ENCODE measurements around the gene WDR83.
"Not testable (repeated sequence)": the region's sequence is repeated elsewhere in the genome, so short reads cannot be mapped to it uniquely, and the experiment has no call there.

The WDR83 gene

DNA sequence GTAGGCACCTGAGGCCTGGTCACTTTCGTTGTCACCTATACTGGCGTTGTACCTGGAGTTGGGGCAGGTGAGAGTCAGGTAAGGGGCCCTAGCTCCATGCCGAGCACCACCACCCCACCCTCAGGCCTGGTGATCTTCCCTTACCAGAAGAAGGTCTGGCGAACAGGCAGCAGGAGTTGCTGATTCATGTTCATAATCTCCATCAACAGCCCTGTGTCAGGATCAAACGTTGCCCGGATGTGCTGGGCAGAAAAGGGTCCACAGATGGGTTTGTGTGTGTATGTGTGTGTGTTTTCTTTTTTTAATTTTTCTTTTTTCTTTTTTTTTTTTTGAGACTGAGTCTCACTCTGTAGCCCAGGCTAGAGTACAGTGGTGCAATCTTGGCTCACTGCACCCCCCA is 14.4 kb upstream of the WDR83 start:
- DNase-seq (ENCODE audit: insufficient read length, low spot score) (no peak), FAIRE-seq (no peak)

- DNase-seq (ENCODE audit: insufficient read length, low spot score) (no peak), FAIRE-seq (no peak)
These were observed 11.1 kb upstream of the WDR83 start for GRCh38 chr19:12655546-12655945.

DNA sequence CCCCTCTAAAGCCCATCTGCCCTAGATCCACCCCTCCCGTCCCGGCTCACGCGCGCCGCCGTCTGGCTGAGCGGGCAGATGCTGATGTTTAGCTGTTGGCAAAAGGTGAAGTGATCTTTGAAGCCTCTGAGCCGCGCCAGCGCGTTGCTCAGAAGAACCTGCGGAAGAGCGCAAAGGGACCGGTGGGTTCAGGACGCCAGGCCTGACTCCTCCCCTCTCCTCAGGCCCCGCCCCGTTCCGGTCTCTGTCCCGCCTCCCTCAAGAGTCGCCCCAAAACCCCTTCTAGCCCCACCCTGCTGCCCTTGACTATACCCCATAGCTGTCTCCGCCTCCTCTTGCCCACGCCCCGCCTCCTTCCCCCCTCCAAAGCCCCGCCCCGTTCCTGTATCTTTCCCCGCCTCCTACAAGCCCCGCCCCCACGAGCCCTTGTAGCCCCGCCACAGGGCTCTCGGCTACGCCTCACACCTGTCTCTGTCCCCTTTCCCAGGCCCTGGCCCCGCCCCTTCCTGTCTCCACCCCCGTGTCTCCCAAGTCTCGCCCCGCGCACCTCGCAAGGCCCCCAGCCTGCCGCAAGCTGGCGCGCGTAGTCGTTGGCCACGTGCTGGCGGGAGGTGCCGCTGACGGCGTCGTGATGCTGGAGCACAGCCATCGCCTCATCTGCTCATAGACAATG is 9.6 kb upstream of the WDR83 start:
- DNase-seq (ENCODE audit: insufficient read length, low spot score): no peak
- FAIRE-seq: no peak

DNA sequence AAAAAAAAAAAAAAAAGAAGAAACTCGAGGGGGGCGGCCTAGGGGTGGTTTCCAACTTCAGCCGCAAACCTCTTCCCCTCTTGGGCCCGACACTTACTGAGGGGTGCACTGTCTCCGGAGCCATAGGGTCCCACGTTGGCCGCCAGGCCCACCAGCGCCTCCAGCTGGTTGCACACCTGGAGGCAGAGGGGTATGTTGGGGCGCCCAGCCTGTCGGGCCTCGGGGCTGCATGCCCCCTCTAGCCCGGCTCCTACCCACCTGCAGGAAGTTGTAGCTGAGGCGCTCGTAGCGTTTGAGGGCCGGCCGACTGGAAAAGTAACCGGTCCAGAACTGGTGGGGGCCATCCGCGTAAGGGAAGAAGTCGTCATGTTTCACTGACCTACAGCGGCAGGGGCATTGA is 8.6 kb upstream of the WDR83 start:
- FAIRE-seq (no peak), DNase-seq (ENCODE audit: insufficient read length, low spot score) (no peak)

DNA sequence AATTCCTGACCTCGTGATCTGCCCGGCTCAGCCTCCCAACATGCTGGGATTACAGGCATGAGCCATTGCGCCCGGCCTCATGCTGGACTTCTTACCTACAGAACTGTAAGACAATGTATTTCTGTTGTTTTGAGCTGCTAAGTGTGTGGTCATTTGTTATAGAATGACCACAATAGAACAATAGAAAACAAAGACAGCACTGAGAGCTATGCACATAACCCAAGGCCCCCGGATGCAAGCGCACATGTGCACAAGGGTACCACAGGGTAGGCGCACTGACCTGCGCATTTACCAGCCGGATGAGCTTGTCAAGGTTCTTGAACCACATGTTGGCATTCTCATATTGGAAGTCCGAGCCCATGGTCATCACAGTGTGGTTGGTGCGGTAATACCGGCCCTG is 5.6 kb upstream of the WDR83 start:
- no peak for FAIRE-seq

GRCh38 chr19:12664406-12665280 is 2.0 kb upstream of the WDR83 start:
- DNase-seq (ENCODE audit: insufficient read length, low spot score) (no peak), FAIRE-seq (no peak)

More for the DNA sequence above, 5.6 kb upstream of the WDR83 start:
- DNase-seq (ENCODE audit: insufficient read length, low spot score): no peak

DNA sequence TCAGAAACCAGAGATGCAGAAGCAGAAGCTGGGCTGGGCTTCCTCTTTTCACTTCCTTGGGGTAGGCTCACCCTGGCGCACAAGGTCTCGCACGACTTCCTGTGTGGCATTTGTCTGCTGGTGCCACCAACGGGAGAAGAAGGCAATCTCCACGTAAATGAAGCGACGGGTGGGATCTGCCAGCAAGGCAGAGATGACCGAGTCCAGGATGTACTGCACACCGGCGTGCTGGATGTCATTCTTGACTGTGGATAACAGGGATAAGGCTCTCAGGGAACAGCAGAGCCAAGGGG is 1.4 kb upstream of the WDR83 start:
- FAIRE-seq (peak; percentile 84), DNase-seq (ENCODE audit: insufficient read length, low spot score) (peak; percentile 80)

DNA sequence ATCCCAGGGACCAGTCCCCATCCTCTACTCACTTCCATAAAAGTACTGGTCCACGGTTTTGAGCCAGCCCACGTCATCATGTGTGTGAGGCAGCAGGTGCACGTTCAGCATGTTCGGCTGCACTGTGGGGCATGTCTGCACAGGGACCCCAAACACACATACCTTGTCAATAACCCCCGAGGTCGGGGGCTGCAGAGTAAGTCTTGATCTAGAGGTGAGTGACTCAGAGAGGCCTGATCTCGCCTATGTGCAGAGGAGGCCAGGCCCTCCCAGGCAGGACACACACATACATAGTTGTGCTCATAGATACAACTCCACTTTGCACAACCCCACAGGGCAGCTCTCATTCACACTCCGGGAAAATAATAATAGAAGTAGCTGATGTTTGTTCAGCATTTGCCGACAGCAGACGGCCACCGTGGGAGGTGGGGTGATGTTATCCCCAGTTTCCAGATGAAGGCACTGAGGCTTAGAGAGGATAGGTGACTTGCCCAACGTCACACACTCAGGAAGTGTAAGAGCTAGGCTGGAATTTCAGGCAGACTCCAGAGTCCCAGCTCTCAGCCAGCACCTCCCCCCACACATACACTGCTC is 839 bp upstream of the WDR83 start:
- no peak for FAIRE-seq
- no peak for DNase-seq (ENCODE audit: insufficient read length, low spot score)

GRCh38 chr19:12667731-12668302 is 1.2 kb downstream of the WDR83 start:
- FAIRE-seq (no peak), DNase-seq (ENCODE audit: insufficient read length, low spot score) (no peak)

DNA sequence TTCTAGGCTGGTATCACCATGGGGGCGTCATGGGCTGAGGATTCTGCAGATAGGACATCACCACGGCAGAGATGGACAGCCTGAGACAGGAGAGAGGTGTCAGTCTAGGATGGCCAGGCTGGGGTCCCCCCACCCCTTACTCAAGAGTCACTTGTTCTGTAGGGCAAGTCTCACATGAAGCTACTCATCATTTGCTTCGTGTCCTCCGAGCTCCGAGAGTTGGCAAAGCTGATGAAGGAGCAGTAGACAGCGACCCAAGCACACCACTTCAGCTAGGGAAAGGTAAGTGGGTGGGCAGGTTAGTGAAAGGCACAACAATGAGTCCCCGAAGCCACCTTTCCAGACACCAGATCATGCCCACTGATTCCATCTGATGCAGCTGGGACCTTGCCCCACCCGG is 1.7 kb downstream of the WDR83 start:
- DNase-seq (ENCODE audit: insufficient read length, low spot score) (no peak), FAIRE-seq (no peak)

DNA sequence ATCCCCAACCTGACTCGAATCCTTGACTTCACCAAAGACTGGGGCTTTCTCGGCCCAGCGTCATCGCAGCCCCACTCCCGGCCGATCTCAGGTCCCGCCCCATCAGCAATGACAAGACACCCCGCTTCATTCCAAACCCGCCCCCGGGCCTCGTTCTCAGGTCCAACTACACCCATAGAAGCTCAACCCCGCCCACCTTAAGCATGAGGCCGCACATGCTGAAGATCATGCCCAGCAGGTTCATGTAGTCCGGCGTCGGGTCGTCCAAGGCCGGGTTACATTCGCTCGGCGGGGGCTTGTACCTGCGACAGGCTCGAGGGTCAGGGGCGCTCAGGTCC is 2.3 kb downstream of the WDR83 start:
- FAIRE-seq: no peak
- DNase-seq (ENCODE audit: insufficient read length, low spot score): no peak

GRCh38 chr19:12669270-12670158 is 2.9 kb downstream of the WDR83 start:
- FAIRE-seq: peak; percentile 91

DNA sequence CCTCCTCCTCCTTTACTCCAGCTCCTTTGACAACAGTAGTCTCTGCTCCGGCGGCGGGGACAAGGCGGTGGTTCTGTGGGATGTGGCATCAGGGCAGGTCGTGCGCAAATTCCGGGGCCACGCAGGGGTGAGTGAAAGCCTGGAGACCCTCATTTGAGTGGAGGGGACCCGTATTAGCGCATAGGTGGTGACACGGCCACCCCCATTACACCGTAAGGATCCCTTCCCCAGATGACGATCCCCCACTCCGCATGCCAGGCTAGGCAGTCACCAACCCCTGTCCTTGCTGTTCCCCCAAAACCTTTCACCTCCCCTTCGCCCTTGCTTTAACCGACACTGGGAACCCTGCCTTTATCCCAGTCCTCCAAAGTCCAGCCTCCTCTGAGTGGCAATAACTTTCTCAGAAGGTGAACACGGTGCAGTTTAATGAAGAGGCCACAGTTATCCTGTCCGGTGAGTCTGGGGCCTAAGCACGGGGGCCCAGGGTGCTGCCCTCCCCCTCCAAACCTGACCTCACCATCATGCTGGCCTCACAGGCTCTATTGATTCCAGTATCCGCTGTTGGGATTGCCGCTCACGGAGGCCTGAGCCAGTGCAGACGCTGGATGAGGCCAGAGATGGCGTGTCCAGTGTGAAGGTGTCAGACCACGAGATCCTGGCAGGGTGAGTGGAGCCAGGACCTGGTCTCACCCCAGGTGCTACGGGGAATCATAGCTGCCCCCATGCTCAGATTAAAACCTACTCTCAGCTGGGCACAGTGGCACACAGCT is 3.7 kb downstream of the WDR83 start:
- no peak for DNase-seq (ENCODE audit: insufficient read length, low spot score)
- no peak for FAIRE-seq

More at GRCh38 chr19:12669270-12670158, 2.9 kb downstream of the WDR83 start:
- peak; percentile 74 for DNase-seq (ENCODE audit: insufficient read length, low spot score)

DNA sequence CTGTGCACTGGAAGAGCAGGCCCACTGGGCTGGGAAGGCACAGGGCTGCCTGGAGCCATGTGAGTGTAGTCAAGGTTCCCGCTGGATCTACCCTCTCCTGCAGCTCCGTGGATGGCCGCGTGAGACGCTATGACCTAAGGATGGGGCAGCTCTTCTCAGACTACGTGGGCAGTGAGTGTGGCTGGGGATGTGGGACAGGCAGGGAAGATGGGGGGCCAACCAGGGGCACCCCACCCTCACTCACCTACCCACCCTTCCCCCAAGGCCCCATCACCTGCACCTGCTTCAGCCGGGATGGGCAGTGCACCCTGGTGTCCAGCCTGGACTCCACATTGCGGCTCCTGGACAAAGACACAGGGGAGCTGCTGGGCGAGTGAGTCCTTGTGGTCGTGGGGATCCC is 6.1 kb downstream of the WDR83 start:
- FAIRE-seq: no peak
- DNase-seq (ENCODE audit: insufficient read length, low spot score): no peak

DNA sequence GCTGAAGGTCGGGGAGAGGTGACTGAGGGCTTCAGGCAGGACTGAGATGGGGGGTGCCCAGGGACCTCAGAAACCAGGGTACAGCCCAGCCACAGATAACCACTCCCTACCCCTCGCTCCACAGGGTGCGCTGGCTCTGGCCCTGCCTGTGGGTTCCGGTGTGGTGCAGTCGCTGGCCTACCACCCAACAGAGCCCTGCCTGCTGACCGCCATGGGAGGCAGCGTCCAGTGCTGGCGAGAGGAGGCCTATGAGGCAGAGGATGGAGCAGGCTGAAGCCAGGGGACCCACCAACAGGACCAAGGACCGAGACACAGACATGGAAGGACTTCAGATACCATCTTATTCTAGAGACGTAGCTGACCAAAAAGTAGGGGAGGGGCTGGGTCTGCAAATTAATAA is 8.8 kb downstream of the WDR83 start:
- DNase-seq (ENCODE audit: insufficient read length, low spot score) (no peak), FAIRE-seq (no peak)

DNA sequence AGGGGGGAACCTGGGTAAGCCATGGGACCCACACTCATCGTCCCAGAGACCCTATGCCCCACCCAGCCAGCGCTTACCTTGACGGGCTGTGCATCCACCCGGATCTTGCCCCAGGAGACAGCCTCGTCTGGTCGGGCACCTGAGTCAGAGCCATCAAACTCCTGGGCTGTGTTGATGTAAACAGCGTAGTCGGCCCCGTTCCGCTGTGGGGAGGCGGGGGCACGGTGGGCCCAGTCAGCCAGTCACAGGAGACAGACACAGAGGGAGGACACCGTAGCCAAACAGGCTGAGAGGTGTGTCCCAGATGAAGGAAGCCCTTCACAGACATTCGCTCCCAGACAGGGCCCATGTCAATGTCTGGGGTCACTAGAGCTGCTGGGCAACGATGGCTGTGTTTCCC is 9.3 kb downstream of the WDR83 start:
- no peak for FAIRE-seq

DNA sequence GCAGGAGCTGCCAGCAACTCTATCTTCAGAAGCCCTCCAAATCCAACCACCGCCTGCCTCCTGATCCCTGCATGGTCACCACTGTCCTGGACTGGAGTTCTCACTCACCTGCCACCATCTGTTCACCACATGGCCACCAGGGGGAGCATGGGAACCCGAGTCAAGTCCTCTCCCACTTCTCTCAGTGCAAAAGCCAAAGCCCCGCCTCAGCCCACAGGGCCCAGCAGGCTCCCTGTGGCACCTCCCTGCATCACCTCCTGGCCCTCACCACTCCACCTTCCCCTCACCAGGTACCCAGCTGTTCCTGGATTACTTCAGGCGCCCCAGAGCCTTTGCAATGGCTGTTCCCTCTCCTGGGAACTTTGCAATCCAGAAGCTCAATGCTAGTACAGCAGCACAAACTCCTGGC is 9.8 kb downstream of the WDR83 start:
- FAIRE-seq (peak; percentile 93), DNase-seq (ENCODE audit: insufficient read length, low spot score) (peak; percentile 68)

More for the DNA sequence above, 9.3 kb downstream of the WDR83 start:
- DNase-seq (ENCODE audit: insufficient read length, low spot score): no peak

DNA sequence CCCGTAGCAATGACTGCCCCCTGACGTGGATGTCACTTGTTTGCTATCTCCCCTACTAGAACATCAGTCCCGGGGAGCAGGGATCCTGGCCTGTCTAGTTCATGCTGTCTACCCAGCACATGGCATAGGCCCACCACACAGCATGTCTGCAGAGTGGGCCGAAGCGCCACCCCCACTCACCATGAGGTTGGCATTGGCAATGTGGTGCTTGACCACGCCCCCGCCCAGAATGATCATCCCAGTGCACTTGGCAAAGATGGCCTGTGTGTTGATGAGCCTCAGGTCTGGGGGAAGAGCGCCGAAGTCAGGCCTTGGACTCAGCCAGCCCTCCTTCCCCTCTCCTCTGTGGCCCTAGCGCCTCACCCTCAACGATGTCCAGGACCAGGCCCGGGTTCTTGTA is 10.3 kb downstream of the WDR83 start:
- DNase-seq (ENCODE audit: insufficient read length, low spot score) (no peak), FAIRE-seq (no peak)

DNA sequence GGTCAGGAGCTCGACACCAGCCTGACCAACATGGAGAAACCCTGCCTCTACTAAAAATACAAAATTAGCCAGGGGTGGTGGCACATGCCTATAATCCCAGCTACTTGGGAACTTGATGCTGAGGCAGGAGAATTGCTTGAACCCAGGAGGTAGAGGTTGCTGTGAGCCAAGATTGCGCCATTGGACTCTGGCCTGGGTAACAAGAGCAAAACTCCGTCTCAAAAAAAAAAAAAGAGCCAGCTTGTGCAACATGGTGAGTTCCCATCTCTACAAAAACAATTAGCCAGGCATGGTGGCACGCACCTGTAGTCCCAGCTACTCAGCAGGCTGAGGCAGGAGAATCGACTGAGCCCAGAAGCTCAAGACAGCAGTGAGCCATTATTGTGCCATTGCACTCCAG is 11.4 kb downstream of the WDR83 start:
- not testable (repeated sequence) for FAIRE-seq; DNase-seq (ENCODE audit: insufficient read length, low spot score)

GRCh38 chr19:12680034-12680433 is 13.4 kb downstream of the WDR83 start:
- no peak for DNase-seq (ENCODE audit: insufficient read length, low spot score)
- no peak for FAIRE-seq

Measured in GM19239 (cell line).